NCI-H748 (cell line): ENCODE results near the gene ALDH1A2.

Experiments
- DNase-seq: peaks from one replicate; lab custom pipeline; 2025; ENCODE audit not compliant: unreplicated experiment; lab: John Stamatoyannopoulos, UW

Gene ALDH1A2

GRCh38 chr15:57947282-57947681 is 118.2 kb downstream of the ALDH1A2 start:
- no peak for DNase-seq

- no peak for DNase-seq
These were observed 118.9 kb downstream of the ALDH1A2 start for GRCh38 chr15:57946491-57947048.

DNA sequence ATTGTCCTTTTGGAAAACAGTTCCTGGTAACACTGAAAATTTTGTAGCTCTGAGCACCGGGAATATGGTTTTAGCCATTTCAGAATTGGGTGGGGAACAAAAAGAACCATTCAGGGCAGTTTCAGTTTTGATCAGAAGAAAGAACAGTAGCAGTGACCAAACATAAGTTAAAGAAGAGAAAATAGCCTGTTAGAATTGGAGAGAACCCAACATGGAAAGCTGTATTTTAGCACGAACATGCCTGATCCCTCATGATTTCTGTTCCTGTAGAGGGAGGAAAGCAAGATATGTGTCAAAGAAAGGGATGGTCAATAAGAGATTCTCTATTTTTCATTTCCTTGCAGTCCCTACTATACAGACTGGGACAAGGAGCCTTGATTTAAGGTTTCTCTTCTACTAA is 119.9 kb downstream of the ALDH1A2 start:
- no peak for DNase-seq

DNA sequence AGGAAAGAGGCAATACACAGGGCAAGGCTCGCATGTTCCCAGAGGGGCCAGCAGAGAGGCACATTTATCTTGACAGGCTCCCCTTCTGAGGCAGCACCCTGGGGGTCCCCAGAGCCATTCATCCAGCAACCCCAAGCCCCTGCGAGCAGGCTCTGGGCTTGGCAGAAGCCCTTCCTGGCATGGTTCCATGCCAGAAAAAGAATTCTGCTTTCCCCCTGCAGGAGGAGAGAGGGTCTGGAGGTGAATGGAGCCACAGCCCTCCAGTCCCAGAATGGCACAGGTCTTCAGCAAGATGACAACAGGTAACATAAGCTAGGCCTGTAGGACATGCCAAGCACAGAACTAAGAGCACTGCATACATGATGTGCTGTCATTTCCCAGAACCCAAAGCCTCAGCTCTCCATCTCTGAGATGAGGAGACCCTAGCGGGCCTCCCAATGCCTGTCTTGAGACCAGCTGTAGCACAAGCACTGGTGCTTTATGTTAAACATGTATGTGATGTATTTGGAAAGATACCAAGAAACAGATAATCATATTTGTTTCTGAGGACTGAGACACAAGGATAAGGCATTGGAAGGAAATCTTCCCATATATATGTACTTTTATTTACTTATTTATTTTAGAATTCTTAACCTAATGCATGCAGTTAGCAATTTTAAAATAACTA is 121.6 kb downstream of the ALDH1A2 start:
- DNase-seq, result no peak

DNA sequence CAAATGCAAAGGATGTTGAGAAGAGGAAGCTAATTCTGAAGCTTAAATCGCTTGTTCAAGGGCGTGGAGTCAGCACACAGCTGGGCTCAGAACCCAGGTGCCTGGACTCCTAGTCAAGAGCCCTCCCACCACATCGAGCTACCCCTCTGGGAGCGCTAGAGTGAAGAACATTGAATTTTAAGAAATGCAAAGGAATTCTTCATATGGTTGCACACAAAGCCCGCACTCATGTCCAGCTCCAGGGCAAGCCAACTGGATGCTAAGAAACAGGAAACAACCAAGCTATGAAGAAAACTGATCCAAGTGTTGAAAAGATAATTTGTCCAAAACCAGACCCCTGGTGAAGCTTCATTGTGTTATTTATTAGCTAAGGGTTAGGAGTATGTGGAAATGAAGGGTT is 122.3 kb downstream of the ALDH1A2 start:
- no peak for DNase-seq

DNA sequence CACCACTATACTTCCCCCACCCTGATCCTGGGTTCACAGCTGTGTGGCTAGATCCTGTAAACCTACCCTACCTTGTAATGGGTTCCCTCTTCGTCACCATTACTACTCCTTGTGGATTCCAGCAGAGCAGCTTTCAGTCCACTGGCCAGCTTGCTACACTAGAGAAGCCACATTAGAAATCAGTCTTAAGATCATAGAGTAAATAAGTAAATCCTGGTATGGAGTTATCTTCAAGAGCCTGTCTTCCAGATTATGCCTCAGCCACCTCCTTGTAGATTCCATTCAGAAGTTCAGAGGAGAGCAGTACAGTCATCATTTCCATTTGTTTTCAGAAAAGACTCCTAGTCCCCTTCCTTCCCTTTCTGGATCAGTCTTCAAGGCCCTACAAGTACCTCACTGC is 123.7 kb downstream of the ALDH1A2 start:
- no peak for DNase-seq

DNA sequence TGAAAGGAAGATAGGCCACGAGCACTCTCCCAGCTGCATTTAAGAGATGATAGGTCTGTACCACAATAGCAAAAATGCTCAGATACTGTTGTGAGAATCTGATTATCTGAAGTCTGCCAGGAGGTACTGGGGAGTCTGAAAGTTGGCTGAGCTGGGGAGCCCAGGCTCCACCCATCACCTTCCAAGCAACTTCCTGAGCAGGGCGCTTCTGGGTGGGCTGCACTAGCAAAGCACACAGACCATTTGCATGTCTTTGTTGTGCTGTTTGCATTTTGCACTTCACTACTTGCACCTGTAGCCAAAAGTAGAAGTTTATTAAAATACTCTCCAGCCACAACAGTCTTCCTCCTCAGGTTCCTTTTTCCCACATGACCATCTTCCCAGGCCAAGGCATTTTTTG is 133.2 kb downstream of the ALDH1A2 start:
- DNase-seq, result no peak

- DNase-seq, result no peak
These were observed 133.9 kb downstream of the ALDH1A2 start for GRCh38 chr15:57931570-57931969.

DNA sequence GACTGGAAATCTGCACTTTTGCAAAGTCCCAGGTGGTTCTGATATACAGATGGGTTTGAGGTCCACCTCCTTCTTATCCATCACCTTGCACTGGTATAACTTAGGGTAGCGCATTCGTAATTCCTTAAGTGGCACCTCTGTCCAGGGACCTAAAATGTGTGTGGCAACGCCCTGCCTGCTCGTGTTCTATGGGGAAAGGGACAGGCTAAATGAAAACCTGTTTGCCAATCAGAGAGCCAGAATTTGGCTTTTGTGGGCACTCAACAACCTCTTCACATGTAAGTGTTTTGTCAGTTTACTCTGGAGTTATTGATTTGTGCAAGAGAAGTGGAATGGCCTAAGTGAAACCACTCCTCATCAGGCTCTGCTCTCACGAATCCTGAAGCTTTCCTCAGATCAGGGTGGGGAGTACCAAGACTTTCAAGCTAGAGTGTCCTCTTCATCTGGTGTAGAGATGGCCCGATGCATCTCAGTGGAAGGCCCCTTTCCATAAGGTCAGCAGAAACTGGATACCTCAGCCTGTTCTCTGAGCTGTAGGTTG is 138.3 kb downstream of the ALDH1A2 start:
- no peak for DNase-seq

DNA sequence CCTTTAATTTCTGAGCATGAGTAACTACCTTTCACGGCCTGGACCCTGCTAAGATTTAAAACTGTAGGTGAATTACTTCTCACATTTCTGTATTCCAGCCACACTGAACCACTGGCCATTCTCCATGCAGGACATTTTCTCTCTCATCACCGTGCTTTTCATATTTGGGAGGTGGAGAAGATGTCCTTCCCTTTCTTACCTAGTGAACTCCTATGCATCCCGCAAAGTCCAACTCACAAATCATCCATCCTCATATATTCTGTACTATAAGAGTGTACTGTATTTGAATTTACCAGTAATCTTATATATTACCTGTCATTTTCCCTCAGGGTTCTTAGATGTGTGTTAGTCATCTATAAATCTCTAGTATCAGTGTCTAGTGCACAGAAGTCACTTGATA is 139.9 kb downstream of the ALDH1A2 start:
- no peak for DNase-seq

GRCh38 chr15:57924598-57924997 is 140.9 kb downstream of the ALDH1A2 start:
- no peak for DNase-seq

DNA sequence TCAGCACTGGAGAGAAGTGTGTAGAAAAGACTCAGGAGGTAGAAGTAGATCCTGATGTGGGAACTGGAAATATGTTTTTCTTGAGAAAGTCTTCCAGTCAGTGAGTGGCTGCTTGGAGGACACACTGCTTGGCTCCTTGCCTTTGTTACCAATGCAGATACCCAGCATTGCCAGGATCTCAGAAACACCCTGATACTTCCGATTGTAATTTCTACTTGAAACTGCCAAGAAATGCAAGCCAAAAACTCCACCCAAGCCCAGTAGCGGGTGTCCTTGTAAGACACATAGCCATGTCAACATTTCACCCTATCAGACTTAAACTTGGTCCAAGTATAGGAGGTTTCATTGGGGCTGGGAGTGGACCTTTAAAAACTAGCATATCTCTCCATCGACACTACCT is 141.8 kb downstream of the ALDH1A2 start:
- no peak for DNase-seq

DNA sequence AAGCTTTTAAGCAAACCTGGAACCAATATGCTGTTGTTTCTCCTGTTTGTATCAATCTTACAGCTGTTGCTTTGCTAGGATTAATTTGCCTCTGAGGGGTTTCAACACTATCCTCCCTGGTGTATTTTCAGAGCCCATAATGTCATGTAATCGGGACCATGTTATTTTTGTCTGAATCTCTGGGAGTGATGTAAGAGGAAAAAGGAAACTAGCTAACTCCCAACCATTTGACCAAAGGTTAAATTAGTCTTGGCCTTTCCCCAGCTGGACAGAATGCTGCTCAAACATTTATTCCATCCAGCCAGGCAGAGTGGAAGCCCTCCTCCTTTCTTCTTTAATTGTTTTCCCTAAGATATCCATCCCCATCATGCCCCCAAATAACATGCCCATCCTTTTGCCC is 142.2 kb downstream of the ALDH1A2 start:
- no peak for DNase-seq

GRCh38 chr15:57922776-57923175 is 142.7 kb downstream of the ALDH1A2 start:
- no peak for DNase-seq

DNA sequence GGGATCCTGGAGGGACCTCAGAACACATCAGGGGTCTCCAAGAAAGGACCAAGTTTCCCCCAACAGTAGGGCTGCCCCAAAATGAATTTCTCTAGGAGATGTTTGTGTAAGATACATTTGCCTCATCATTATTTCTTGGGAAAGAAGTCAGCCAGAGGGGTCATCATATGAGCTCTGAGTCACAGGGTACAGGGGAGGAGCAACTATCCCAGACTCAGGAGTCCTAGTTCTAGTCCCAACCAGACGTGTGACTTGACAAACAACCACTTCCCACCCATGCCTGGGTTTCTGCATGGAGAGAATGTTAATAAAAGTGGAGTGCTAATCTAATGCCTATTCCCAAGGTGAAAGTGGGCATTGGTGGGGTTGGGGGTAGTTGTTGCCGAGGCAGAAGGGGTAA is 144.1 kb downstream of the ALDH1A2 start:
- no peak for DNase-seq

DNA sequence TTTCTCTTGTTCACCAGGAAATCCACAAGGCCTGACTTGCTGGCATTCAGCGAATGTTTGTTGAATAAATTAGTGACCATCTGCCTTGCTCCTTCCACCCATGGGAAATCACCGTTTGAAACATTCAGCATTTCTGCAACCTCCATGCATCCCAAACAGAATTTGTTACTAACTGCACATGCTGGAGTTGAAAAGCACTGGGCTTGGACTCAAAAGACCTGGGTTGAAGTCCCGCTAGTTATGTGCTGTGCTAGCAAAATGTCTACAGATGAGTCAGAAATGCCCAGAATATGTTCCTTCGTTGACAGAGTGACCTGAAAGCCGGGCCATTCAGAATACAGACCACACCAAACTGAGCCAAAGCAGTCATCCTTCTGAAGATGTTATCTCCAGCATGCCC is 144.6 kb downstream of the ALDH1A2 start:
- no peak for DNase-seq

GRCh38 chr15:57919754-57920153 is 145.8 kb downstream of the ALDH1A2 start:
- no peak for DNase-seq

DNA sequence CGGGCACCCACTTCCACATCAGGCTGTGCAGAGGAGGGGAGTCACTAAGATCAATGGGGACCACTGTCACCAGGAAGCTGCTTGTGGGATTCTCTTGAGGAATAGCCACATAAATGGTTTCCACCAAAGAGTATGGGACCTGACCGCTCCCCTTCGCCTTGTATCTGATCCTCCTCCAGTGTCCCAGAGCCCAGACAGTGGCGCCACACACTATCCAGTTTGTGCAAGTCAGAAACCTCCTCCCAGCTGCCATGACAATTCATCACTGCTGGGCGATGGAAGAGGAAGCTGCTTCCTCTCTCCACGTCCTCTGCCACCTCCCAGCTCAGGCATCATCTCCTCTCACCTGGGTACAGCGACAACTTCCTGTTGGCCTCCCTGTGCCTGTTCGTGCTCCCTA is 147.5 kb downstream of the ALDH1A2 start:
- DNase-seq, result no peak

- DNase-seq, result no peak
These were observed 148.8 kb downstream of the ALDH1A2 start for GRCh38 chr15:57916695-57917094.

DNA sequence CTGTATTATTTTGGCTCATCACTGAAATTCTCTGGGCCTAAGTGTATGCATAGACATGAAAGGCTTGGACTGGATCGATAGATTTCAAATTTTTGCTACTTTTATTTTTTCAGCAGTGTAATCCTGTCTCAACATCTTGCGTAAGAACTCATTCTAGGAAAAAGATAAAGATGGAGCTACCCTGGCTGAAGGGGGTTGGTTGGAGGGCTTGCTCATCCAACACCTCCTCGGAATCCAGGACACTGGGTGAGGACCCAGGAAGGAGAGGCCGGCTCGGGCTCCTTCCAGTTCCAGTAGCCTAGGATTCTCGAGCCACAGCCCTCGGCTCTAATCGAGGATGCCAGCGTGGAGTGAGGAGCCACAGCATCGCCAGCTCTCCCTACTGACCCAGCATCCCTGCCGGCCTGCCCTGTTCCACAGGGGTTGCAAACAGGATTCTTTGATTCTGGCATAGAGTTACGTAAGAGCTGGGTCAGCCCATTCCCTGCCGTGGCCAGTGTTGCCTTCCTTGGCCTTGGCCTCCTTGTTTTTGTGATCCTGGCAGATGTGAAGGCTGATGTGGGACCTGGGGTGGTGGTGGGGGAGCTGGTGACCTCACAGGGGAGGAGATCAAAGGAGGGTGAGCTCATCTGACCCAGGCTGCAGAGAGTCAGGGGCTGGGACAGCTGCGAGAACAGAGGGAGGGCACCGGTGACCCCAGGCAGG is 149.5 kb downstream of the ALDH1A2 start:
- DNase-seq, result no peak

- DNase-seq, result no peak
These were observed 151.0 kb downstream of the ALDH1A2 start for GRCh38 chr15:57914350-57915055.

- no peak for DNase-seq
These were observed 154.3 kb downstream of the ALDH1A2 start for GRCh38 chr15:57911247-57911646.
